ELR (cell line): ENCODE measurements around the gene DENND4C.
"Not testable (repeated sequence)": the region's sequence is repeated elsewhere in the genome, so short reads cannot be mapped to it uniquely, and the experiment has no call there.

Experiments
- DNase-seq: peaks from one replicate; pipeline ENCODE4 v3.0.0-alpha.2; 2015; ENCODE audit warnings: low read depth

Gene DENND4C

DNA sequence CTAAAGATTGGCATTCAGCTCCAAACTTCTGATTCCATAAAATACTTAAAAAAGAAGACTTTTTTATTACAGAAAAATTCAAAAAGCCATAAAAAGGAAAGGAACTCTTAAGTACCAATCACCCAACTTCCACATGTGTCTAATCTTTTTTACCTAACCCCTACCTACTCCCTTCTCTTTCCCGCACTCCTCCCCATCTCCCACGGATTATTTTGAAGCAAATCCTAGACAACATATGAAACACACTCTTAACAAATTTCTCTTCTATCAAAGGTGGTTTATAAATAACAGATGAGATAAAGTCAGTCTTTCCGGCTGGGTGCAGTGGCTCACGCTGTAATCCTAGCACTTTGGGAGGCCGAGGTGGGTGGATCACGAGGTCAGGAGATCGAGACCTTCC lies 5.9 kb upstream of the DENND4C start:
- DNase-seq: no peak

DNA sequence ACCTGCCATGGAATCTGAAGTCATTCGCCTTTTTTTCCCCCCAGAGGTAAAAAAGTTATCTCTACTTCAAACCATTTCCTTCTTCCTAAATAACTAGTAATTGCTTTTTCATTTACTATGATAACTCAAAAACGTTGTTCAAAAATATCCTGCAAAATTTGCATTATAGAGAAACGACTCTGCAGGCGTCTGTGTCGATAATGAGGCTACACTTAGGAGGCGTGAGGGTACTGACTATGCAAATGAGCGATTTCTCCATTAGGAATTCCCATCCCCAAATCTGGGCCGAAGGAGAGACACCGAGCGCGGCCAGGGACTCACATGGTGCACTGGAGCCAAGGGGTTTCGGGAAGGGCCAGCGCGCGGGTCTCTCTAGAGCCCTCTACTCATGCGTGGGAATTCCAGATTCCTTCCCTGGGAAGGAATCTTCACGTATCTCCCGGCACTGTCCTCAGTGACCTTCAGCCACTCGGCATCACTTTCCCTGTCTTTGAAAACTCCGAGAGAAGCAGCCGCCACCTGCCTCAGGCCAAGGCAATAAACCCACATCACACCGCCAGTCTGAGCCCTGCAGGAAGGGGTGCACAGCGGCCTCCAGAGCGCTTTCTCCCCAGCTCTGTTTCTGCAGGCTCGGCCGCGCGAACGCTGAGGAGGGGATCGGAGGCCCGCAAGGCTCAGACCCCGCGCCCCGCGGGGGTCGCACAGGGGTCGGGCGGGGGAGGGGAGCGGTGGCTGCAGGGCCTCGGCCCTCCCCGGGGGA lies 718 bp upstream of the DENND4C start:
- DNase-seq: peak; percentile 65

DNA sequence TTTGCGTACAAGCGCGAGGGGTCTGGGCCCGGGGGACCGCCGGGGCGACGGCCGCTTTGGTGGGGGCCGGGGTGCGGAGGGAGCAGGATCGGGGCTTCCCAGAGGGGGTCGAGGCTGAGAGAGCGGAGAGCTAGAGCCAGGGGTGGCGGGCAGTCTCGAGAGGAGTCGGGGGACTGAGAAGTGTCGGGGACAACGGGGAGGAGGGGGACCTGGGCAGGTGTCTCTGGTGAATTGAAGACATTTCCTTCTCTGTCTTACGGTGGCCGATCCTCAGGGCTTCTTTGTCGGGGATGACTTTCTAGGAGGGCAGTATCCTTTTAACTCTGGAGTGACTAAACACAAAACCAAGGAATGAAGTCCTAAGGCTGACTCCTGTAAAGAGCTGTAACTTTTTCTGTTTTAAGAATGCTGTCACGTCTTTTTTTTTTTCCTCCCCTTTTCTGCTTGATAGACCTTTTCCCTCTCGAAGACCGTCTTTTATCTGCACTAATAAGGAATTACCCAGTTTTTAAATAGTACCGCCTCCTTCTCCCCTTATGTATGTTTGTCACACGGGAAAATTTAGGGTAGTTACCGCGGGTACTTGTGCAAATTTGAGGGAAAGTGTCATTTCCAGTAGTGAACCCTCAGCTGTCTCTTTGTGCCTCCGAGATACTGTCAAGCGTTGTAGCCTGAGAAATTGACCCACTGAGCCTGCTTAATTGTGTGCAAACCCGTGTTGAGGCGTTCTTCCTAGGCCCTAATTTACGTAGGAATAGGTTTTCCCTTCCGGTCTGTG lies 822 bp downstream of the DENND4C start:
- DNase-seq: peak; percentile 57

DNA sequence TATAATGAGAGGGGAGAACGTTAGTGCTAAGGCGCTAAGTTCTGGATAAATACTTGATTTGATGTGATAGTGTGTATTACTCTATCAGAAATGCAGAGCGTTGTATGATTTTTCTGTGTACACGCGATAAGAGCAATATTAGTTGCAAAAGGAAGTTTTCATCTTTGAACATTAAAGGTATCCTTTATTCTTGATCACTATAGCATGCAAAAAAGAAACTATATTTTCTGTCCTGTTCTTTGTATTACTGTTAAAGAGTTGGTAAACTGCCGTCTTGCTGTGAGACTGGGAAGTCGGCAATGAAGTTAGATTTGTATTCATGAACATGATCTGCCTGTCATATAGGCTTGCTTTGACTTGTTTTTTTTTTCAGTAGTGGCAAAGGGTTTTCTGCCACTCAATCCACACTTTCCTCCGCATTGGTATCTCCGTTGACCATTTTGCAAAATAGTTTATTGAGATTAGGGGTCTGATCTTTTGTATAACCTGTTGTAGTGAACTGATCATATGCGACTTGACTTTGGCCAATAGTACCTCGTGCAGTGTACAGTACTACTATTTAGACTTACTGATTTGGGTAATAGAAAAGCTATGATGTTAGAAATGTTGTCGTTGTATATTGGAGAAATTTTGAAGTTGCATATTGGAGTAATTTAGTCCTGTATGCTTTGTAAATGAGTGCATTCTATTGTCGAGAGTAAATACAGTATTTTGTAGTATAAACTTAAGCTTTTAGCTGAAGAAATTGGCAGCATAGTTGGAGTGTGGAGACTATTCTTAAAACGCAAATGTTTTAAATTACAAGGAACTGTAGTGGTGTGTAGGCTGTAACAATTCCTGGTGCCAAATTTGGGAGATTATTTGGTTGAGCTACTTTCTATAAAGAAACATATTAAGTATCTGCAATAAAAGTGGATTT lies 1.7 kb downstream of the DENND4C start:
- peak; percentile 21 for DNase-seq

DNA sequence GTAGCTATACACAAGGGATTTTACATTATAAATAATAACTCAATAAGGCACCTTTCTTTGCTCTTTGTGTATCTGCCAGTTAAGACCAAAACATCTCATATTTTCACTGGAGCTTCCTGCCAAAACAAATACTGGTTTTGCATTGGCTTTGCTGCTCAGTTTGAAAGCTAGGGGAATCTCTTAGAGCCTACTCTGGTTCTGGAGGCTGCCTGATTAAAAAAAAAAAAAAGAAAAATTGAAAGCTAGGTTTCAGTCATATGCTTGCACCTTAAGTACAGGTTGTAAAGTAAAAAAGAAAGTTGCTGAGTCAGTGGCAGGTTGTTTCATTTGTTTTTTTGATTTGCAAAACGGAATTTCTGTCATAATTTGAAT lies 2.3 kb downstream of the DENND4C start:
- DNase-seq: peak; percentile 25

DNA sequence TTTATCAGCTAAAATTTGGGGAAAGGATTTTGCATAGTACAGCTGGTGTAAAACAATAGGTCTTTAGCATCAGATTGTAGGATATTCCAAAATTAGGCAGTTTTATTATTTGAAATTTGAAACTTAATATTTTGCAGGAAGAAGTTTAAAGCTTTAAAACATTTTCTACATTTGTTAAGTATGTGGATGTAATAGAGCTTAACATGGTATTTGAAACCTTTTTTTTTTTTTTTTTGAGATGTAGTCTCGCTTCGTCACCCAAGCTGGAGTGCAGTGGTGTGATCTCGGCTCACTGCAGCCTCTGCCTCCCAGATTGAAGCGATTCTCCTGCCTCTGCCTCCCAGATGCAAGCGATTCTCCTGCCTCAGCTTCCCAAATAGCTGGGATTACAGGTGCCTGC lies 2.9 kb downstream of the DENND4C start:
- no peak for DNase-seq

DNA sequence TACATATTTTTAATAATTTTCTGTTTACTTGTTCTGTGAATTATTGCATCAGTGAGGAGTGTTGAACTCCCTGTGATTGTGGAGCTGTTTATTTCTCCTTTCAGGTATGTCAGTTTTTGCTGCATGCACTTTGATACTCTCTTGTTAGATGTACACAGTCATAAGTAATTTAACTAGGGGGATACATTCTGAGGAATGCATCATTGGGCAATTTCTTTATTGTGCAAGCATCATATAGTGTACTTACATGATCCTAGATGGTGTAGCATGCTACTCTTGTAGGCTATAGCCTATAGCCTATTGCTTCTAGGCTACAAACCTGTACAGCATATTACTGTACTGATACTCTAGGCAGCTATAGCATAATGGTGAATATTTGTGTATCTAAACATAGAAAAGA lies 9.5 kb downstream of the DENND4C start:
- DNase-seq: peak; percentile 2

DNA sequence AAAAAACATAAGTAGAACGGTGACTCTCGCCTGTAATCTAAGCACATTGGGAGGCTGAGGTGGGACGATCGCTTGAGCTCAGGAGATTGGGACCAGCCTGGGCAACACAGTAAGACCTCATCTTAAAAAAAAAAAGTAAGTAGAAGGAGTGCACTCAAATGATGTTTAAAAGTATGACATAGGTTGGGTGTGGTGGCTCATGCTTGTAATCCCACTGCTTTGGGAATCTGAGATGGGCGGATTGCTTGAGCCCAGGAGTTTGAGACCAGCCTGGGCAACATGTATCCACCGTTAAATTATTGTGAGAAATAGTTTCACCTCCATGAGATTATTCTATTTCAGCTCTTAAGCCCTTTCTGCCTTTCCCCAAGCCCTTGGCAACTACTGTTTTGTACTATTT lies 11.2 kb downstream of the DENND4C start:
- no peak for DNase-seq

DNA sequence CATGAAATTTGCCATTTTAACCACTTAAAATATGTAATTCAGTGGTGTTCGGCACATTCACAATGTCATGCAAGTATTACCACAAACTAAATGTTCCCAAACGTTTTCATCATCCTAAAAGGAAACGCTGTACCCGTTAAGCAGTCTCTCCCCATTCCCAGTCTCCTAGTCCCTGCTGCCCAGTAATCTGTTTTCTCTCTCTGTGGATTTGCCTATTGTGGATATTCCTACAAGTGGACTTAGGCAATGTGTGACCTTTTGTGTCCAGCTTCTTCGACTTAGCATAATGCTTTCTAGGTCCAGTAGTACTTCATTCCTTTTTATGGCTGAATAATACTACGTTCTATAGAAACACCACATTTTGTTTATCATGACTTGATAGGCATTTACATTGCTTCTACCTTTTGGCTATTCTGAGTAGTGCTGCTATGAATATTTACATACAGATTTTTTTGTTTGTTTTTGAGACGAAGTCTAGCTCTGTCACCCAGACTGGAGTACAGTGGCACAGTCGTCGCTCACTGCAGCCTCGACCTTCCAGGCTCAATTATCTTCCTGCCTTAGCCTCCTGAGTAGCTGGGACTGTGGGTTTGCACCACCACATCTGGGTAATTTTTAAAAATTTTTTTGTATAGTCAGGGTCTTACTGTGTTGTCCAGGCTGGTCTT lies 13.0 kb downstream of the DENND4C start:
- DNase-seq: no peak

DNA sequence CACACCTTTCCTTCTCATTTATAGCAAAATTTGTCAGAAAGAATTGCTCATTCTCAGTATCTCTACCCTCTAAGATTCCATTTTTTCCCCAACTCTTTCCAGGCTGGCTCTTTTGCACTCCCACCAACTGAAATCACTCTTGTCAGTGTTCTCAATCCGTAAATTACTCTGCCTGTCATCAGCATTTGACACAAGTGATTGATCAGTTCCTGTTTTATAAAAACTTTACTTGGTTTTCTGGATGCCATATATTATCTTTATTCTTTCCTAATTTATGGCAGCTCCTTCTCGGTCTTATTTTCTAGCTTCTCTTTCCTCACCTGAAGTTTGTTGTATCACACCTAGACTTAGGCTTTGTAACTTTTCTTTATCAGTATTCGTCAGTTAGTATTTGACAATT lies 16.4 kb downstream of the DENND4C start:
- DNase-seq: no peak

DNA sequence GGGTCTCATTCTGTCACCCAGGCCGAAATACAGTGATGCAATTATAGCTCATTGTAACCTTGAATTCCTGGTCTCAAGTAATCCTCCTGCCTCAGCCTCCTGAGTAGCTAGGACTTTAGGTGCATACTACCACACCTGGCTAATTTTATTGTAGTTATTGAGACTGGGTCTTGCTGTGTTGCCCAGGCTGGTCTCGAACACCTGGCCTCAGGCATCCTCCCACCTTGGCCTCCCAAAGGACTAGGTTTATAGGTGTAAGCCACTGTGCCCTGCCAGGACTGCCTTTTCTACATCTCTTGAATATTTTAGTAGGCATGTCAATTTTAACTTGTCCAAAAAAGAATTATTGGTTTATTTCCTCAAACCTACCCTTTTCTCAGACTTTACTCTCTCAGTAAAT lies 16.9 kb downstream of the DENND4C start:
- no peak for DNase-seq

DNA sequence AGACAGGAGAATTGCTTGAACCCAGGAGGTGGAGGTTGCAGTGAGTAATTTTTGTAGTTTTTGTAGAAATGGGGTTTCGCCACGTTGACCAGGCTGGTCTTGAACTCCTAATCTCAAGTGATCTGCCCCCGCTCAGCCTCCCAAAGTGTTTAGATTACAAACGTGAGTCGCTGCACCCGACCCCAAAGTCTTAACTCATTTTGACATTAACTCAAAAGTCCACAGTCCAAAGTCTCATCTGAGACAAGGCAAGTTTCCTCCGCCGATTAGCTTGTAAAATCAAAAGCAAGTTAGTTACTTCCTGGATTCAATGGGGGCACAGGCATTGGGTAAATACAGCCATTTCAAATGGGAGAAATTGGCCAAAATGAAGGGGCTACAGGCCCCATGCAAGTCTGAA lies 19.9 kb downstream of the DENND4C start:
- DNase-seq: not testable (repeated sequence)

DNA sequence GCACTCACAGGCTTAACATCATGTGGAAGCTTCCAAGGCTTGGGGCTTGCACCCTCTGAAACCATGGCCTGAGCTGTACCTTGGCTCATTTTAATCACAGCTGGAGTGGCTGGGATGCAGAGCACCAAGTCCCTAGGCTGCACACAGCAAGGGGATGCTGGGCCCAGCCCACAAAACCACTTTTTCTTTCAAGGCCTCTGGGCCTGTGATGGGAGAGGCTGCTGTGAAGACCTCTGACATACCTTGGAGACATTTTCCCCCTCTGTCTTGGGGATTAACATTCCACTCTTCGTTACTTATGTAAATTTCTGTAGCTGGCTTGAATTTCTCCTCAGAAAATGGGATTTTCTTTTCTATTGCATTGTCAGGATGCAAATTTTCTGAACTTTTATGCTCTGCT lies 20.7 kb downstream of the DENND4C start:
- not testable (repeated sequence) for DNase-seq

DNA sequence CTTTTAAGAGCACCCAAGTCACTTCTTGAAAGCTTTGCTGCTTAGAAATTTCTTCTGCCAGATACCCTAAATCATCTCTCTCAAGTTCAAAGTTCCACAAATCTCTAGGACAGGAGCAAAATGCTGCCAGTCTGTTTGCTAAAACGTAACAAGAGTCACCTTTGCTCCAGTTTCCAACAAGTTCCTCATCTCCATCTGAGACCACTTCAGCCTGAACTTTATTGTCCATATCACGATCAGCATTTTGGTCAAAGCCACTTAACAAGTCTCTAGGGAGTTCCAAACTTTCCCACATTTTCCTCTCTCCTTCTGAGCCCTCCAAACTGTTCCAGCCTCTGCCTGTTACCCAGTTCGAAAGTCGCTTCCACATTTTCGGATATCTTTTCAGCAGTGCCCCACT lies 21.1 kb downstream of the DENND4C start:
- not testable (repeated sequence) for DNase-seq

DNA sequence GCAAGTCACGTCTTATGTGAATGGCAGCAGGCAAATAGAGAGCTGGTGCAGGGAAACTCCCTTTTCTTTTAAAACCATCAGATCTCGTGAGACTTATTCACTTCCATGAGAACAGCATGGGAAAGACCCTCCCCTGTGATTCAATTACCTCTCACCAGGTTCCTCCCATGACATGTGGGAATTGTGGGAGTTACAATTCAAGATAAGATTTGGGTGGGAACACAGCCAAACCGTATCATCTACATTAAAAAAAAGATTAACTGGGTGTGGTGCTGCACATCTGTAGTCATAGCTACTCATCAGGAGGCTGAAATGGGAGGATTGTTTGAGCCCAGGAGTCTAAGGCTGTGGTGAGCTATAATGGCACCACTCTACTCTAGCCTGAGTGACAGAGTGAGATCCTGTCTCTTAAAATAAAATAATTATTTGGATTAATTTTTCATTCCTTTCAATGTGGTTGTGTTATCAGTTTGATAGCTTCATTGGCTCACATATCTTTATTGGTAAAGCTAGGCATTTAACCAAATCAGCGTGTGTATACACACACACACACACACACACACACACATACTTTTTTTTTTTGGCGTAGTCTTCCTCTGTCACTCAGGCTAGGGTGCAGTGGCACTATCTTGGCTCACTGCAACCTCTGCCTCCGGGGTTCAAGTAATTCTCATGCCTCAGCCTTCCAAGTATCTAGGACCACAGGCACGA lies 21.8 kb downstream of the DENND4C start:
- no peak for DNase-seq

DNA sequence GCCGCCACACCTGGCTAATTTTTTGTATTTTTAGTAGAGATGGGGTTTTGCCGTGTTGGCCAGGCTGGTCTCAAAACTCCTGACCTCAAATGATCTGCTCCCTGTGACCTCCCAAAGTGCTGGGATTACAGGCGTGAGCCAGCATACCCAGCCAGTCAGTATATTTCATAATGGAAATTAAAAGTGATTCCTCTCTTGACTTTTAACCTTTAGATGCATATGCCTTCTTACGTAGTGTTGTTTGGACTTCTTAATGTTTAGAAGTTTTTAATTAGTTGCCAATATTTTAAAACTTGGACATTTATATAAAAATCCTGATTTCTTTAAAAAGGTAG lies 22.4 kb downstream of the DENND4C start:
- no peak for DNase-seq

DNA sequence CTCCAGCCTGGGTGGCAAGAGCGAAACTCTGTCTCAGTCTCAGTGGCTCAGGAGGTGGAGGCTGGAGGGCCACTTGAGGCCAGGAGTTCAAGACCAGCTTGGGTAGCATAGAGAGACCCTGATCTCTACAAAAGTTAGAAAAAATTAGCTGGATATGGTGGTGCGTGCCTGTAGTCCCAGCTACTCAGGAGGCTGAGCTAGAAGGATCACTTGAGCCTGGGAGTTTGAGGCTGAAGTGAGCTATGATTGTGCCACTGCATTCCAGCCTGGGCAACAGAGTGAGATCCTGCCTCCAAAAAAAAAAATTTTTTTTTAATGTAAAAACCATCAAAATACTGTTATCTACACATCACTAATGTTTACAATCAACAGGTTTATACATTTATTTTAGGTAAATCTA lies 24.6 kb downstream of the DENND4C start:
- DNase-seq: no peak

DNA sequence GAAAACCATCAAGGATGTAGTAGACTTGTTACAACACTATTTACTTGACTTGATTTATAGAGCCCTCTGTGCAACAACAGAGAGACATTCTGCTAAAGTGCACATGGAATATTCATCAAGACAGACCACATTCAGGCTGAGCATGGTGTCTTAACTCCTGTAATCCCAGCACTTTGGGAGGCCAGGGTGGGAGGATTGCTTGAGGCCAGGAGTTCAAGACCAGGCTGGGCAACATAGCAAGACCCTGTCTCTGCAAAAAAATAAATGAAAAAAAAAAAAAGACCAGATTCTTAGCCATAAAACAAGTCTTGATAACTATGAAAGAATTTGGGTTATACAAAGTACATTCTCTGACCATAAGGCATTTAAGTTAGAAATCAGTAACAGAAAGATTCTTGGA lies 25.3 kb downstream of the DENND4C start:
- no peak for DNase-seq

DNA sequence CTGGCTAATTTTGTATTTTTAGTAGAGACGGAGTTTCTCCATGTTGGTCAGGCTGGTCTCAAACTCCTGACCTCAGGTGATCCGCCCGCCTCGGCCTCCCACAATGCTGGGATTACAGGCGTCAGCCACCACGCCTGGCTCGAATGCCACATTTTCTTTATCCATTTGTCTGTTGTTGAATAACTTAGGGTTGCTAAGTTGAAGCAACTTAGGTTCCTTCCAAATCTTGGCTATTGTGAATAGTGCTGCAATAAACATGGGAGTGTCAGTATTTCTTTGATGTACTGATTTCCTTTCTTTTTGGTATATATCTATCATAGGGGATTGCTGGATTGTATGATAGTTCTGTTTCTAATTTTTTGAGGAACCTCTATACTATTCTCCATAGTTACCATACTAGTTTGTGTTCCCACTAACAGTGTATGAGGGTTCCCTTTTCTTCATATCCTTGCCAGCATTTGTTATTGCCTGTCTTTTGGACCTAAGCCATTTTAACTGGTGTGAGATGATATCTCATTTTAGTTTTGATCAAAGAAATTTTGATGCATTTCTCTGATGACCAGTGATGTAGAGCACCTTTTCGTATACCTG lies 29.3 kb downstream of the DENND4C start:
- not testable (repeated sequence) for DNase-seq

DNA sequence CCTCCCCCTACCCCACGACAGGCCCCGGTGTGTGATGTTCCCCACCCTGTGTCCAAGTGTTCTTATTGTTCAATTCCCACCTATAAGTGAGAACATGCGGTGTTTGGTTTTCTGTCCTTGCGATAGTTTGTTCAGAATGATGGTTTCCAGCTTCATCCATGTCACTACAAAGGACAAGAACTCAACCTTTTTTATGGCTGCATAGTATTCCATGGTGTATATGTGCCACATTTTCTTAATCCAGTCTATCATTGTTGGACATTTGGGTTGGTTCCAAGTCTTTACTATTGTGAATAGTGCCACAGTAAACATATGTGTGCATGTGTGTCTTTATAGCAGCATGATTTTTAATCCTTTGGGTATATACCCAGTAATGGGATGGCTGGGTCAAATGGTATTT lies 35.1 kb downstream of the DENND4C start:
- DNase-seq: not testable (repeated sequence)

DNA sequence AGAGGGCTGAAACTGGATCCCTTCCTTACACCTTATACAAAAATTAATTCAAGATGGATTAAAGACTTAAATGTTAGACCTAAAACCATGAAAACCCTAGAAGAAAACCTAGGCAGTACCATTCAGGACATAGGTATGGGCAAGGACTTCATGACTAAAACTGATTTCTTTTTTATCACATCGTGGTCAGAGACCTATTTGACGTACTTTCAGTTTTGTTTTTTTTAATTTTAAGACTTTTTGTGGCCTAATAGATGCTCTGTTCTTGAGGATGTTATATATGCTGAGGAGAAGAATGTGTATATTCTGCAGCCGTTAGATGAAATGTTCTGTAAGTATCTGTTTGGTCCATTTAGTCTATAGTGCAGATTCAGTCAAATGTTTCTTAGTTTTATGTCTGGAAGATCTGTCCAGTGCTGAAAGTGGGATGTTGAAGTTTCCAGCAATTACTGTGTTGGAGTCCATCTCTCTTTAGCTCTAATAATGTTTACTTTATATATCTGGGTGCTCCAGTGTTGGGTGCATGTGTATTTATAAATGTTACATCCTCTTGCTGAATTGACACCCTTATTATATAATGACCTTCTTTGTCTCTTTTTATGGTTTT lies 36.4 kb downstream of the DENND4C start:
- DNase-seq: not testable (repeated sequence)
